GM12874 (cell line): Measurements from ENCODE around the gene PAX3.

Experiments used
- TF ChIP-seq, protein P1 (sequence below): IDR thresholded peaks from 2 replicates; pipeline ENCODE4 v1.5.1; 2011; ENCODE audit warnings: low read depth, mild to moderate bottlenecking, control low read depth, low read length, moderate library complexity; ENCODE audit not compliant: insufficient read depth

Gene PAX3

DNA sequence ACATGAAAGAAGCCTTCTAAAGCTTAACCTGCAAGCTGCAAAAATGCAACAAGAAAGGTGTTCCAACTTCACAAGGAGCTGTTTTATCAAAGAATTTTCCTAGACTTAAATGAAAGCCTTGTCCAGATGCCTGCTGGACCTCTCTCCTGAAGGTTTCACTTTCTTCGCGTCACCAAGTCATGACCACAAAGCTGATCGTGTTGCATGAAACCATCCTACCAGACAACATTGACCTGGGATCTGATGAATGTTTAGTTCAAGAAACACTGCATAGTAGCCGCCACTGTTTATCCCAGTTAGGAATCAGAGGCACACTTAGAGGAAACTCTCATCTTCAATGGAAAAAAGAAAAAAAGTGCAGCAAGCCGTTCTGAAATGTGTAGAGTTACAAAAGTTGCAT, 26.9 kb downstream of the PAX3 start:
- TF ChIP-seq, protein P1, sequence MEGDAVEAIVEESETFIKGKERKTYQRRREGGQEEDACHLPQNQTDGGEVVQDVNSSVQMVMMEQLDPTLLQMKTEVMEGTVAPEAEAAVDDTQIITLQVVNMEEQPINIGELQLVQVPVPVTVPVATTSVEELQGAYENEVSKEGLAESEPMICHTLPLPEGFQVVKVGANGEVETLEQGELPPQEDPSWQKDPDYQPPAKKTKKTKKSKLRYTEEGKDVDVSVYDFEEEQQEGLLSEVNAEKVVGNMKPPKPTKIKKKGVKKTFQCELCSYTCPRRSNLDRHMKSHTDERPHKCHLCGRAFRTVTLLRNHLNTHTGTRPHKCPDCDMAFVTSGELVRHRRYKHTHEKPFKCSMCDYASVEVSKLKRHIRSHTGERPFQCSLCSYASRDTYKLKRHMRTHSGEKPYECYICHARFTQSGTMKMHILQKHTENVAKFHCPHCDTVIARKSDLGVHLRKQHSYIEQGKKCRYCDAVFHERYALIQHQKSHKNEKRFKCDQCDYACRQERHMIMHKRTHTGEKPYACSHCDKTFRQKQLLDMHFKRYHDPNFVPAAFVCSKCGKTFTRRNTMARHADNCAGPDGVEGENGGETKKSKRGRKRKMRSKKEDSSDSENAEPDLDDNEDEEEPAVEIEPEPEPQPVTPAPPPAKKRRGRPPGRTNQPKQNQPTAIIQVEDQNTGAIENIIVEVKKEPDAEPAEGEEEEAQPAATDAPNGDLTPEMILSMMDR = no peak

DNA sequence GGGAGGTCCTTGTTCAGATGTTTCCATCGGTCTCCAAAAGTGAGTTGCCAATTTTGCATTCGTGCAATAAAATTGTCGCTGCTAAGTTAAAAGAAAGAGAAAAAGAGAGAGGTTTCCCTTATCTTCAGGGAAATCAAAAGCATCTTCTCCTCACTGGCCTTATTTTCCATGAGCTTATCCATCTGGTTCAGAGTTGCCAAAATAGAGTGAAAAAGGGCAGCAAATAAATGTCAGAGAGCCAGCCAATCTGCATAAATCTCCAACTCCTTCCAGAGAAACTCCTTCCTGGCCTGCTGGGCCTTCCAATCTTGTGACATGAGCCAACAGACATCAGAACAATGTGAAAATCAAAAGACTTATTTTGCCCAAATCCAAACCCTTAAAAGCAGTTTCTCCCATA, 28.4 kb downstream of the PAX3 start:
- TF ChIP-seq, protein P1 = no peak

DNA sequence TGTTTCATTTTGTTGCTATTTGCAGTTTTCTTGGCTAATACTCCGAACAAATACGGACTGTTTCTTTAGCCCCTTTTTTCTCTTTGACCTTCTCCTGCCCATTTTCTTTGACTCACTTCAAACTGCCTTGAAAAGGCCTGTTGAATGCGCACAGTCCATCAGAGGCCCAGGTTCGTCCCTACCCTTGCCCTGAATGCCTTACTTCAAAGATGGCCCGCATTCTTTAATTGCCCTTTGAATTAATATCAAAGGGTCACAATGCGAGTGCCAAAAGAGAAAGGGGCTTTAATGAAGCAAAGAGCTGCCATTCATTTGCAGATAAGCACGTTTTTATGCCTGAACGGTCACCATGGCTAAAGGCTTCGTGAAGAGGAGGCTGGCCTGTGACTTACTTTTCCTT, 29.7 kb downstream of the PAX3 start:
- TF ChIP-seq, protein P1 = no peak

DNA sequence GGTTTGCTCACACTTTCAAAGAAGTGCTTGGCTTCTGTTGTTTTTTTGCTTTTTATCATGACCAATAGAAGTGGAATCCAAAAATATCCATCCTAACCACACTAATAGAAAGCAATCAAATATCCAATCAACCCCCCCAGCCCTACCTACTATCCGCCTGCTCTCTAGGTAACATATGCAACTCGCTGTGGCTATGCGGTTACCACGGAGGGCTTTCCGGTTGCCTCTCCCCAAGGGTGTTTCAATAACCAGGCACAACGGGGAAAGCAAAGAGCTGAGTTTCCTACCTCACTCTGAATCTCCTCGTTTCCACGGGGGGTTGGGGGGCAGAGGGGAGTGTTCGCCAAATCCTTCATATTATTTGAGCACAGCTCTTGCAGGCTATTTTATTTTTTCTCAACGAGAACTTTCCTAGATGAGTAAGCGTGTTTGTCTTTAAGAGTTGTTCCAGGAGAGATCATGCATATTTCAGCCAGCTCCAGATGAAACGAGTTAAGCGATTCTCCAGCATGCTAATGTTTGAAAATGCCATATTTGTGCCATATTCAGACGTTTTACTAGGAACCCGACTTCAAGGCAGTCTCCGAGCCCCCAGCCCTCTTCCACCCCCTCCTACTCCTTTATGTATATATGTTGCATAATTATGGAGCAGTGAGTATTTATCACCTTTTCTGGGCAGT, 30.3 kb downstream of the PAX3 start:
- TF ChIP-seq, protein P1 = no peak

DNA sequence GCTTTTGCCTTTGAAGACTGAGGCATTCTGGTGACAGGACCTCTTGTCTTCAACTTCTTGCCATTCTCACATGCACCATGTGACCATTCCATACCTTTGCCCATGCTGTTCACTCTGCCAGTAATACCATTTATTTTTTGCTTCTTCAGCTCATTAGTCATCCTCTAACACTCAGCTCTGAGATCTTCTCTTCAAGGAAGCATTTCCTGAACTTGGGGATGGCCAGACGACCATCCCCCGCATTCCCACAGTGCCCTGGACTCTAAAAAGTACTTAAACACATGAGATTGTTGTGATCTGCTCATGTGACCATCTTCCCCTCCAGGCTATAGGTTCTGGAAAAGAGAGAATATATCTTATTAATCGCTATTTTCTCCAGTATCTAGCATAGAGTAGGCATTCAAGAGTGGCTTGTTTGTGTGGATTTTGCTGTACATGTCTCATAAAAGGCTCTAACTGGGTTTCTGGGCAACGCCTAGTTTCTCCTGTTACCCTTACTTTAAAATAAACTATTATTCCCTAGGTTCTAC, 33.9 kb downstream of the PAX3 start:
- TF ChIP-seq, protein P1 = no peak

DNA sequence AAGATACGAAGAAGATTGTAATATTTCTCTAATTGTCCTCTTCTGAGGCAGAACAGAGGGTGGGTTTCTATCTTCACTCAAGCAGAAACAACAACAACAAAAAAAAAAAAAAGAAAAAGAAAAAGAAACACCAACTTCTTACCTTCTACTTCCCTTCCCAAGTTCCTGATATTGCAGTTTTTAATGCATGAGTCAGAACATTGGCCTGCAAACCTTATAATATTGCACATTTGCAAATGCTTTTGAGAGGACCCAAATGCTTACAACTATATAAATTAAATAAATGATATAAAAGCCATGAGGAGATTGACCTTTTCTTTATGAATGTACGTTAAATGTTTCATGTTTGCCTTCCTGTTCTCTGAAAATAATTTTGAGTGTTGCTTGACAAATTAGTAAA, 37.3 kb downstream of the PAX3 start:
- TF ChIP-seq, protein P1 = no peak

DNA sequence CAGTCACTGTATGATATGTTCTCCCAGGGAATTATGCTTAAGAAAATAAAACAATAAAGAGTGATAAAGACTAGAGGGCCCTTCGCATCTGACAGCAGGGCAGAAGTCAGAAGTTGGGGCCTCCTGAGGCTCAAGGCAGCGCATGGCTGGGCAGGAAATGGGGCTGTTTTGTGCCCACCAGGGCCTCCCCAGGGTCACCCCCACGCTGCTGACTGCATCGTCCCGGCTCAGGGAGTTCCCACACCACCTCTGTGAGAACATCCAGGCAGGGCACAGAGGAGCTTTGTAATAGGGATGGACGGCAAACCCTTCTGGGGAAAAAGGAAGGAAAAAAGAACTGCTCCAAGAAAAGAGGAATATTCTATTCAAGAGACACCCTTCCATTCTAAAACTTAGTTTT, 41.2 kb downstream of the PAX3 start:
- TF ChIP-seq, protein P1 = no peak
